Parathyroid adenoma (tissue), 2 donors: Measurements from ENCODE around the gene NELFE.

Source experiments
- H2AFZ ChIP-seq: fragments of 300-600 bp; sonication (generic); one replicate; pipeline ENCODE4 v1.7.0; 2017; ENCODE audit warnings: antibody characterized with exemption, mild to moderate bottlenecking
- H3K27ac ChIP-seq: fragments of 300-600 bp; sonication (generic); one replicate; pipeline ENCODE4 v1.7.0; 2017
- H3K27me3 ChIP-seq: fragments of 300-600 bp; sonication (generic); one replicate; pipeline ENCODE4 v1.7.0; 2017; ENCODE audit warnings: low read length; ENCODE audit not compliant: control insufficient read depth, insufficient read depth
- H3K36me3 ChIP-seq: fragments of 300-600 bp; sonication (generic); one replicate; pipeline ENCODE4 v1.7.0; 2017; ENCODE audit warnings: low read length; ENCODE audit not compliant: control insufficient read depth, insufficient read depth
- H3K4me1 ChIP-seq: fragments of 300-600 bp; sonication (generic); one replicate; pipeline ENCODE4 v1.7.0; 2017; ENCODE audit warnings: control low read depth
- H3K4me2 ChIP-seq: fragments of 300-600 bp; sonication (generic); one replicate; pipeline ENCODE4 v1.7.0; 2017; ENCODE audit warnings: low read length
- H3K4me3 ChIP-seq: fragments of 300-600 bp; sonication (generic); one replicate; pipeline ENCODE4 v1.7.0; 2017; ENCODE audit warnings: low read depth, low read length
- H3K79me2 ChIP-seq: fragments of 300-600 bp; sonication (generic); one replicate; pipeline ENCODE4 v1.7.0; 2017; ENCODE audit warnings: control low read depth
- H3K9ac ChIP-seq: fragments of 300-600 bp; sonication (generic); one replicate; pipeline ENCODE4 v1.7.0; 2017; ENCODE audit warnings: mild to moderate bottlenecking
- H3K9me3 ChIP-seq: fragments of 300-600 bp; sonication (generic); one replicate; pipeline ENCODE4 v1.7.0; 2017; ENCODE audit warnings: low read length; ENCODE audit not compliant: control insufficient read depth
- CTCF ChIP-seq: fragments of 300-600 bp; sonication (generic); IDR thresholded peaks from one replicate; pipeline ENCODE4 v1.7.0; 2017; ENCODE audit warnings: antibody characterized with exemption, mild to moderate bottlenecking
- donor health status: primary hyperparathyroidism.

The NELFE gene

GRCh38 chr6:31927863-31928671 lies 30.7 kb downstream of the NELFE start:
- Histone ChIP-seq H3K9ac (no peak overlapping the region), H3K4me2 (no peak overlapping the region), H2AFZ (peak overlapping the region; percentile 50), H3K4me1 (no peaks in the 10 kb centered on the region), H3K79me2 (no peaks in the 10 kb centered on the region), H3K9me3 (no peaks in the 10 kb centered on the region), H3K27me3 (no peaks in the 10 kb centered on the region), H3K27ac (no peak overlapping the region), H3K36me3 (no peaks in the 10 kb centered on the region), H3K4me3 (no peak overlapping the region)
- no peak for TF ChIP-seq CTCF

DNA sequence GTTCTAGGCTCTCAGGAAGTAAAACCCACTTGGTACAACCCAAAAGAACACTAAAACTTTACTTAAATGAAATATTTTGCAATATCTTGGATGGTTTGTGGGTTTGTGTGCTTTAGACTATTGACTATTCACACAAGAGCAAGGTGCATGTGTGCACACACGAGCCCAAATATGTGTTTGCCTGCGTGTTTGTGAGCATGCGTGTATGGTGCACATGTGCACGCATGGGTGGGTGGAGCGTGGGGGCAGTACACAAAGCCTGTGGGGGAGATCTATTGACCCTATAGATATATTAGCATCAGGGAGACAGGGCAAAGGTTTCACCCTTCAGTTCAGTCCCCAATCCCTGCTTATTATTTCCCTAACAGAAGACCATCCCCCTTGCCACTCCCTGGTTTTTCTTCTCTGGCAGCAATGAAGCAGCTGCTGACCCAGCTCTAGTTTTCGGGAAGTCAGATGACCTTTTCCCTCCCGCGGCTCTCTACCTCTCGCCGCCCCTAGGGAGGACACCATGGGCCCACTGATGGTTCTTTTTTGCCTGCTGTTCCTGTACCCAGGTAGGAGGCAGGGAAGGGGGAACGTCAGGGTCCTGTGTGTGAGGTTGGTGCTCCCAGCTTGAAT lies 31.4 kb downstream of the NELFE start, which contains the start of gene C2:
Gene C2 (plus strand): TSS at position 476 of the 621 bp plus-strand sequence. CDS start 36 bp downstream, at position 512.
- H3K36me3 ChIP-seq = no peaks in the 10 kb centered on the region
- no peak for TF ChIP-seq CTCF
- H3K4me1 ChIP-seq = no peaks in the 10 kb centered on the region
- no peak within 1 kb of the TSS for H3K4me2 ChIP-seq
- H3K4me3 ChIP-seq = no peak within 1 kb of the TSS
- no peaks in the 10 kb centered on the region for H3K27me3 ChIP-seq
- H3K9ac ChIP-seq = no peak within 1 kb of the TSS
- peak within 1 kb of the TSS; percentile 50 for H2AFZ ChIP-seq
- no peaks in the 10 kb centered on the region for H3K9me3 ChIP-seq
- H3K27ac ChIP-seq = no peak within 1 kb of the TSS
- H3K79me2 ChIP-seq = no peaks in the 10 kb centered on the region

DNA sequence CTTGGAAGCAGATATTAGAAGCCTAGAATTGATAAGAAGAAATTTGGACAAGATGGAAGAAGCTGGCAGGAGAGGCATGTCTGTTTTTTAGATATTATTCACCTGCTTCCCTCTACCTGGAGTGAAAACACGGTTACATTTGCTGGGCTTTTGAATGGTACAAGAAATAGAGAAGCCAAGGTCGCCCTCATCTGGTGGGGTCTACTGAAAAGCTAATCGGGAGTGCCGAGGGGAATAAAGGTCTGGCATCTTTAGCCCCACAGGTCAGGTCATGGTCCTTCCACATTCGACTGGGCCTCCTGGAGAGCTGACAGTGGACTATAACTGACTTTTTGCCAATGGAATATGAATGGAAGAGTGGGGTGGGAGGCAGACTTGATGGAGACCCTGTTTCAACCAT lies 35.8 kb downstream of the NELFE start:
- peak; percentile 19 for TF ChIP-seq CTCF
- H3K9ac ChIP-seq = no peak overlapping the region

DNA sequence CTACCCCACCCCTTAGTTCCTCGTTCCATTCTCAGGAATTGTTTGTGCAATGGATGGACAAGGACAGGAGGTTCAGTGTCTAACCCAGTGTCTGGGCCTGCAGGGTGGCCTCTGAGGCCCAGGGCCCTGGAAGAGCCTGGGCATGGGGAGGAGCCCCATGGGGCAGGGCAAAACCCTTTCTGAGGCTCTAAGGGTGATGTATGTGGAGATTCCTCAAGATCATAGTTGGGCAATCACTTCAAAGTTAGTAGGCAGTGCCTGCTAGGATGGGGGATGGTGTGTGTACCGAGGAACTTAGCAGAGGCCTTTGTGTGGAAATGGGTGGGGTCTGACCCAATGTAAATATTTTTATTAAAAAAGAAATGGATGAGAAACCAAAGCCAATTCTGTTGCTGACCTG lies 38.0 kb downstream of the NELFE start:
- H3K4me1 ChIP-seq = no peaks in the 10 kb centered on the region
- H3K79me2 ChIP-seq = no peaks in the 10 kb centered on the region
- no peak for TF ChIP-seq CTCF
- no peak overlapping the region for H3K4me2 ChIP-seq
- H3K27me3 ChIP-seq = no peaks in the 10 kb centered on the region
- no peaks in the 10 kb centered on the region for H3K9me3 ChIP-seq
- no peaks in the 10 kb centered on the region for H3K36me3 ChIP-seq
- no peak overlapping the region for H3K27ac ChIP-seq
- no peak overlapping the region for H3K4me3 ChIP-seq
- H2AFZ ChIP-seq = no peak overlapping the region
- no peak overlapping the region for H3K9ac ChIP-seq

More for the DNA sequence above, 35.8 kb downstream of the NELFE start:
- Histone ChIP-seq H3K27me3 (no peaks in the 10 kb centered on the region), H3K79me2 (no peaks in the 10 kb centered on the region), H3K4me3 (no peak overlapping the region), H3K36me3 (no peaks in the 10 kb centered on the region), H3K27ac (no peak overlapping the region), H3K9me3 (no peaks in the 10 kb centered on the region), H3K4me2 (no peak overlapping the region), H3K4me1 (no peaks in the 10 kb centered on the region), H2AFZ (peak overlapping the region; percentile 59)
